CD4-positive, alpha-beta T cell treated with Interleukin-15 for 1 hour (primary cell): ENCODE results near the gene RPUSD3.
A peak's percentile ranks its signal among the peaks of the same experiment; 100 is the strongest.
"Not testable (repeated sequence)": the region's sequence is repeated elsewhere in the genome, so short reads cannot be mapped to it uniquely, and the experiment has no call there.

Experiments
- DNase-seq: peaks from one replicate; pipeline ENCODE4 v3.0.0-alpha.2; 2020

The RPUSD3 gene

GRCh38 chr3:9843715-9844438 lies at the start of gene RPUSD3:
TSS of gene RPUSD3 (minus strand) at chr3:9844008. CDS start at chr3:9843990, 18 bp downstream.
- peak; percentile 92 for DNase-seq

GRCh38 chr3:9891072-9891622 lies 47.3 kb upstream of the RPUSD3 start:
- DNase-seq: no peak

GRCh38 chr3:9890249-9891071 lies 46.7 kb upstream of the RPUSD3 start, which contains the start of gene JAGN1:
TSS of gene JAGN1 (plus strand) at chr3:9890610. CDS start at chr3:9890723, 113 bp downstream.
- DNase-seq: peak; percentile 90

- DNase-seq: no peak
These were observed 45.6 kb upstream of the RPUSD3 start for GRCh38 chr3:9889405-9889804.

- DNase-seq: no peak
These were observed 44.7 kb upstream of the RPUSD3 start for GRCh38 chr3:9888540-9888939.

- no peak for DNase-seq
These were observed 43.7 kb upstream of the RPUSD3 start for GRCh38 chr3:9887480-9887879.

- DNase-seq: no peak
These were observed 42.5 kb upstream of the RPUSD3 start for GRCh38 chr3:9886328-9886727.

DNA sequence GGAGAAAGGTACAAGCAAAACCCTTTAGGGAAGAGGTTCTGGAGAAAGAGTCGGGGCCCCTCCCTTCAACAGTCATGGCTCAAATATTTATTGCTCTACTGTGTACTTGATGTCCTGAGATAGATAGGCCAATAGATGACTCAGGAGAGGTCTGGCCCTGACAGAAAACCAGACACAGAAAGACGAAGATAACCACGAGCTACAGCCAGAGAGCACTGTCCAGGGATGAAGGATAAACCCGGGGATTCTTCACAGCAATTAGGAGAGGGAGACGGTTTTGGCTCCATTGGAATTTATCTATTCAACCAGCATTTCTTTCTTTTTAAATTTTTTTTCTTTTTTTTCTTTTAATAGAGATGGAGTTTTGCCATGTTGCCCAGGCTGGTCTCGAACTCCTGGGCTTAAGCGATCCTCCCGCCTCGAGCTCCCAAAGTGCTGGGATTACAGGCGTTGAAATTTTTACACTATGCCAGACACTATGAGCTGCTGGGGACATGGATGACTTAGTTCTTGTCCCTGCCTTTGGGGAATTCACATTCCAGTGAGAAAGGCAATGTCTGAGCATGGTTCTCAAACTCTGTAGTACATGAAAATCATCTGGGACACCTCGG lies 40.9 kb upstream of the RPUSD3 start:
- no peak for DNase-seq

GRCh38 chr3:9883706-9884554 lies 40.1 kb upstream of the RPUSD3 start:
- no peak for DNase-seq

DNA sequence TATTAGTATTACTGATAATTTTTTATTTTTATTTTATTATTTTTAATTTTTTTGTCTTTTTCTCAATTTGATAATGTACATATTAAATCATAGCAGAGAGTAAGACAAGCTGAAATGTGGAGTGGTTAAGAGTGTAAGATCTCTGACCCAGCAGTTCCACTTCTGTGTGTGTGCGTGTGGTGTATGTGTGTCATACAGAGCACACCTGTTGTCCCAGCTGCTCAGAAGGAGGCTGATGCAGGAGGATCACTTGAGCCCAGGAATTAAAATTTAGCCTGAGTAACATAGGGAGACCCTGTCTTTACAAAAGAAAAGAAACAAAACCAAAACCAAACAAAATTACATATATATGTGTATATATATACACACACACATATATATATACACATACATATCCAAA lies 37.6 kb upstream of the RPUSD3 start:
- DNase-seq: no peak

- no peak for DNase-seq
These were observed 36.2 kb upstream of the RPUSD3 start, which contains the start of gene CIDEC for GRCh38 chr3:9879830-9880549. TSS of gene CIDEC (minus strand) at chr3:9880253. CDS start at chr3:9878486, 1,767 bp downstream.

DNA sequence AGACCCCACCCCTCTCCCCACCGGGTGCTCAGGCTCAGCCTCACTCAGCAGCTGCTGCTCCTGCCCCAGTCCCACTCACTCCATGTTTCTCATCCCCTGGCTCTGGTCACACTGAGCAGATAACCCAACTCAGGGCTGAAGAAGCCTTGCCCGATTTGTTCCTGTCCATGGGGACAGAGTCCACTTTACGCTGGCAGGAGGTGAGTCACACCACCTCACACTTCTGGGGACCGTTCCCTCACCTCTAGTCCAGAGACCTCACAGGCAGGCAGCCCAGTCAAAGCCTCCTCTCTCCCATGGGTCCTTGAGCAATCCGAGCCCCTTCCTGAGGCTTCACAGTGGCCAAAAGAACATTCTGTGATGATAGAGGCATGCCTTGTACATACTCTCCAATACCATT lies 34.9 kb upstream of the RPUSD3 start:
- no peak for DNase-seq

DNA sequence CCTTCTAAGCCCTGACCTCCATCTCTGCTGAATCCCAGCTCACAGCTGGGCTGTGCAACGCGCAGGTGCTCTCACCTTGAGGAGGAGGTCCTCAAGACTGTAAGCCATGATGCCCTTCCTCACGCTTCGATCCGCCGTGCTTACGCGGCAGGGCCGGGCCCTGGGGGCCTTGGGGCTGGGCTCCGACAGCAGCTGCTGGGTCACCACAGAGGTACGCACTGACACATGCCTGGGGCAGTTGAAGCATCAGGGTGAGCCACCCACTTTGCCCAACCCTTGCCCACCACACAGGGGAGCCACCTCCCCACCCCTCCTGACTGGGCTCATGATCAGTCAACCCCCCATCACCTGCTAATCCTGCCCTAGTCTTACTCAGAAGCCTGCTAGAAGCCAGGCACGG lies 33.2 kb upstream of the RPUSD3 start:
- DNase-seq: no peak

DNA sequence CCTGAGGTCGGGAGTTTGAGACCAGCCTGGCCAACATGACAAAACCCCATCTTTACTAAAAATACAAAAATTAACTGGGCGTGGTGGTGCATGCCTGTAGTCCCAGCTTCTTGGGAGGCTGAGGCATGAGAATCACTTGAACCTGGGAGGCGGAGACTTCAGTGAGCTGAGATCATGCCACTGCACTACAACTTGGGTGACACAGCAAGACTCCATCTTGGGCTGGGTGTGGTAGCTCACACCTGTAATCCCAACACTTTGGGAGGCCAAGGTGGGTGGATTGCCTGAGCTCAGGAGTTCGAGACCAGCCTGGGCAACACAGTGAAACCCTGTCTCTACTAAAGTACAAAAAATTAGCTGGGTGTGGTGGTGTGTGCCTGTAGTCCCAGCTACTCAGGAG lies 32.4 kb upstream of the RPUSD3 start:
- not testable (repeated sequence) for DNase-seq

DNA sequence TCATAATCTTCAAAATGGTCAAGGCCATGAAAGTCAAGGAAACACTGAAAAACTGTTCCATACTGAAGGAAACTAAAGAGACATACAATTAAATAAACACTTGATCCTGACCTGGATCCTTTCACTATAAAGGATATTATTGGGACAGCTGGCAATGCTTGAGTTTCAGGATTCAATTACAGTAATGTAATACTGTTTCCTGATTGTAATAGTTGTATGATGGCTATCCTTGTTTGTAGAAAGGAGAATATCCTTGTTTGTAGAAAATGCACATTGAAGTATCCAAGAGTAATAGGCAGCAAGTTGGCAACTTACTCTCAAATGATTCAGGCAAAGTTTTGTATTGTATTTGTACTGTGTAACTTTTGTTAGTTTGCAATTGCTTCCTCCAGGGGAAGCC lies 31.6 kb upstream of the RPUSD3 start:
- no peak for DNase-seq

DNA sequence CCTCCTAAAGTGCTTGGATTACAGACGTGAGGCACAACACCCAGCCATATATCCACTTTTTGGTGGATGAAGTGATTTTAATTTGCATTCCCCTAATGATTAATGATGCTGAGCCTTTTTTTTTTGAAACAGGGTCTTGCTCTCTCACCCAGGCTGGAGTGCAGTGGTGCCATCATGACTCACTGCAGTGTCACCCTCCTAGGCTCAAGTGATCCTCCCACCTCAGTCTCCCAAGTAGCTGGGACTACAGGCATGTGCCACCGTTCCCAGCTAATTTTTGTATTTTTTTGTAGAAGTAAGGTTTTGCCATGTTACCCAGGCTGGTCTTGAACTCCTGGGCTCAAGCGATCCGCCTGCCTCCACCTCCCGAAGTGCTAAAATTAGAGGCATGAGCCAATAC lies 28.3 kb upstream of the RPUSD3 start:
- DNase-seq: not testable (repeated sequence)

GRCh38 chr3:9870978-9871377 lies 27.2 kb upstream of the RPUSD3 start:
- DNase-seq: no peak

- no peak for DNase-seq
These were observed 26.1 kb upstream of the RPUSD3 start for GRCh38 chr3:9869955-9870354.

- no peak for DNase-seq
These were observed 23.3 kb upstream of the RPUSD3 start for GRCh38 chr3:9867106-9867505.

GRCh38 chr3:9866639-9867038 lies 22.8 kb upstream of the RPUSD3 start:
- DNase-seq: no peak

DNA sequence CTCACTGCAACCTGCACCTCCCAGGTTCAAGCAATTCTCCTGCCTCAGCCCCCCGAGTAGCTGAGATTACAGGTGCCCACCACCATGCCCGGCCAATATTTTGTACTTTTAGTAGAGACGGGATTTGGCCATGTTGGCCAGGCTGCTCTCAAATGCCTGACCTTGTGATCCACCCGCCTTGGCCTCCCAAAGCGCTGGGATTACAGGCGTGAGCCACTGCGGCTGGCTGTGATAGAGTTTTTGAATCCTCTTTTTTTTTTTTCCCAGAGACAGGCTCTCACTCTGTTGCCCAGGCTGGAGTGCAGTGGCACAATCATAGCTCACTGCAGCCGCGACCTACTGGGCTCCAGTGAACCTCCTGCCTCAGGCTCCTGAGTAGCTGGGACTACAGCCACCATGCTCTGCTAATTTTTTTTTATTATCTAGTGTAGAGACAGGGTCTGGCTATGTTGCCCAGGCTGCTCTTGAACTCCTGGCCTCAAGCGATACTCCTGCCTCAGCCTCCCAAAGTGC lies 21.4 kb upstream of the RPUSD3 start:
- not testable (repeated sequence) for DNase-seq
